NCI-H187 (cell line): ENCODE data around the gene DPYSL4.

ENCODE experiments used
- DNase-seq, 2 experiments: peaks; one replicate each; lab custom pipeline; 2025; lab: John Stamatoyannopoulos, UW

DPYSL4 gene

DNA sequence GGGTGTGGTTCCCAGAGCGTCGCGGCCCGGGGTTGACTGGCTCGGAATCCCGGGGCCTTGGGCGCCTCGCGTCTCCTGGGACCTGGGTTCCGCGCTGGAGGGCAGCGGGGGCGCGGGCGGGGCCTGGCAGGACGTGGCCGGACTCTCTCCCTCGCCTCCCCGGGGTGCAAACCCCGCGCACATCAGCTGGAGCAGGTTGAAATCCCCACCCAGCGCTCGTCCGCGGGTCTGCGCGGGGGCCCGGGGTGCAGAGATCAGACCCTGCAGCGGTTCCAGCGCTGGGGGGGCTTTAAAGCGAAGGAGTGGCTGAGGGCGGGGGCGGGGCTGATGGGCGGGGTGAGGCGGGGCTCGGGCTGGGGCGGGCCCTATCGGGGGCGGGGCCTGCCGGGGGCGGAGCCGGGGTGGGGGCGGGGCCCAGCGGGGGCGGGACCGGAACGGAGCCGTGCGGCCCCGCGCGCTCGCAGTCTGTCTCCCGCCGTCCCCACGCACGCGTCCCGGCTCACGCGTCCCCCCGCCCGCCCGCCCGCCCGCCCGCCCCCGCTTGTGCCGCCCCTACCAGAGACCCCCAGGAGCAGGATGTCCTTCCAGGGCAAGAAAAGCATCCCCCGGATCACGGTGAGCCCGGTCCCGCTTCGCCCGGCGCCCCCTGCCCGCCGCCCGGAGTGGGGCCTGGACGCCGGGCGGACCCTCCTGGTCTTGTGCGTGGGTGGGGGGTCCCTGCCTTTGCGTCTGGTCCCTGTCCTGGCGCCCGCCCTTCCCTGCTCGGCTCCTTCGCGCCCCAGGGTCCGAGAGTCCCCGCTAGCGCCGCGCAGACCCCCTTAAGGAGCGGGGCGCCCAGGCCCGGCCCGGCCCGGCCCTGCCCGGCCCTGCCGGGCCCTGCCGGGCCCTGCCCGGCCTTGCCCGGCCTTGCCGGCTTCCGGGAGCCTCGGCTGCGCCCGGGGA, at the start of gene DPYSL4:
TSS of gene DPYSL4 (plus strand) at position 461 of the 942 bp plus-strand sequence. CDS start at position 577, 116 bp downstream.
- DNase-seq, result no peak

DNA sequence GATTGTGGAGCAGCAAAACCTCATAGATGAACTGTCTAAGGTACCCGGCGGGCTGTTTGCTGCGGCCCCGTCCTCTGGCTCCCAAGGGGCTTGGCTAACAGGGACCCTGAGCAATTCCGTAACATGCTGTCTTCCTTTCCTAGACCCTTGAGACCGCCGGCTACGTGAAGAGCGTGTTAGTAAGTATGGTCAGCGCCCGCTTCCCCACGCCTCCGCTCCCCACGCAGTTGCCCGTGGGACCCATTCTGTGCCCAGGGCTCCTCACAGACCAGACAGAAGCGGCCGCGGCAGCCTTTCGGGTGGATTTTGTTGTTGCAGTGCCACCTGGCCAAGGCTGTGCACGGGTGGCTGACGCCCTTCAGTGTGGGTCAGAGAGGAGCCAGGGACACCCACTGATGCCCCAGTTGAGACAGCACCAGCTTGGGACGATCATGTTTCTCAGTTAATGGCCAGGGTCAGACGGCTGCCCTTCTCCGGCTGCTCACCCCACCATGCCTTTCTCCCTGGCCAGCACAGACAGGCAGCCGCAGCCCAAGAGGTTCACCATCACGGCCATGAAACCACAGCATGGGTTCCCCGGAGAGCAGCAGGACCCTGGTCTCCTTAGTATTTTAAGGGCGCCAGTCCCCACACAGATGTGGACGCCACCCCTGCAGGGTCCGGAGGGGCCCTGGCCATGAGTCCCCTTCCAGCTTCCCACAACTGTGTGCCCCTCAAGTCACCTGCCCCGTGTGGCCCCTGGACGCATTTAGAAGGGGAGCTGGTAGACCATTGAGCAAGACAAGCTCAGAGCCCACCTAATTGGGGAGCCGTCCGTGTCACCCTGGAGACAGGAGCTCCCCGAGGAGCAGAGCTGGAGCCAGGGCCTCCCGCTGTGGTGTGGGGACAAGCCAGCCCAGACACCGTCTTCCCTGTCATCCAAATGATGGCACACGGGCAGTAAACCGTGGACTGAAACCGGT, 49.4 kb upstream of the DPYSL4 start:
- DNase-seq, result no peak

DNA sequence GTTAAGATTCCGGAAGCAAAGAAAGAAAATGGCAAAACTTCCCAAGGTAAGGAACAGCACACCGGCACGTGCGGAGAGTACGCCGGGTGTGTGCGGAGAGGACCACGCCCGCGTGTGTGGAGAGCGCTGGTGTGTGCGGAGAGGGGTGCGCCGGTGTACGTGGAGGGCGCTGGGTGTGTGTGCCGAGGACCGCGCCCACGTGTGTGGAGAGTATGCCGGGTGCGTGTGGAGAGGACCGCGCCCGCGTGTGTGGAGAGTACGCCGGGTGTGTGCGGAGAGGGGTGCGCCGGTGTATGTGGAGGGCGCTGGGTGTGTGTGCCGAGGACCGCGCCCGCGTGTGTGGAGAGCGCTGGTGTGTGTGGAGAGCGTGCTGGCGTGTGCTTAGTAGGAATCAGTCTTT, 48.6 kb upstream of the DPYSL4 start:
- no peak for DNase-seq

DNA sequence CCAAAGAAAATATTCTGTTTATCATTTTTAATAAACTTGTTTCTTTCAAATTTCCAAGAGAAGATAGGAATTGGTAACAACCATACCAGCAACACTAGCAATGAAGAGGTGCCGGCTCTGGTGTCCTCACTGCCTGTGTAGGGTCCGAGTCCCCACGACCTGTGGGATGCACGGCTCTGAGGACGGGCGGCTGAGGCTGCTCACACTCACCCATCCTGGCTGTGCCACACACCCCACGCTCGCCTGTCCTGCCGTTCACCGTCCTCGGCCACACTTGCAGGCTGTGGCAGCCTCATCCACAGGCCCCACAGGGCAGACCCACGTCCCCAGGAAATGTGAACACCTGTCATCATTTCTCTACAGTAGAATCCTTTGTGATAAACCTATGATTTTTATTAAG, 48.2 kb upstream of the DPYSL4 start:
- no peak for DNase-seq

DNA sequence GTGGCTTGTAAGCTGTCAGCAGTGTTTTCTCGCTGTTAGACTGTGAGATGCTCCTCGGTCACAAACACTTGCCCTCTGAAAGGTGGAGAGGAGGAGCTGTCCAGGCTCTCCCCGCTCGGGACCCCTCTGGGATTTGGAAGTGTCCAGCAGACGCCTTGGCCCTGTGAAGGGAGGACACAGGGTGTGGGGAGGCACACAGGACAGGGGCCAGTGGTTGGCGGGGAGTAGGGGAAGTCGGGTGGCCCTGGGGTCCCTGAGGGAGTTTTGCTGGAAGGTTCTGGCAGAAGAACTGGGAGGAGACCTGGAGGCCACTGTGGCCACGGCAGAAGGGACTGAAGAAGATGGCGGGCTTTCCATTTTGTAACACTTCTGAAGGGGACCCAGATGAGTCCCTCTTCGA, 47.2 kb upstream of the DPYSL4 start:
- DNase-seq, result no peak

DNA sequence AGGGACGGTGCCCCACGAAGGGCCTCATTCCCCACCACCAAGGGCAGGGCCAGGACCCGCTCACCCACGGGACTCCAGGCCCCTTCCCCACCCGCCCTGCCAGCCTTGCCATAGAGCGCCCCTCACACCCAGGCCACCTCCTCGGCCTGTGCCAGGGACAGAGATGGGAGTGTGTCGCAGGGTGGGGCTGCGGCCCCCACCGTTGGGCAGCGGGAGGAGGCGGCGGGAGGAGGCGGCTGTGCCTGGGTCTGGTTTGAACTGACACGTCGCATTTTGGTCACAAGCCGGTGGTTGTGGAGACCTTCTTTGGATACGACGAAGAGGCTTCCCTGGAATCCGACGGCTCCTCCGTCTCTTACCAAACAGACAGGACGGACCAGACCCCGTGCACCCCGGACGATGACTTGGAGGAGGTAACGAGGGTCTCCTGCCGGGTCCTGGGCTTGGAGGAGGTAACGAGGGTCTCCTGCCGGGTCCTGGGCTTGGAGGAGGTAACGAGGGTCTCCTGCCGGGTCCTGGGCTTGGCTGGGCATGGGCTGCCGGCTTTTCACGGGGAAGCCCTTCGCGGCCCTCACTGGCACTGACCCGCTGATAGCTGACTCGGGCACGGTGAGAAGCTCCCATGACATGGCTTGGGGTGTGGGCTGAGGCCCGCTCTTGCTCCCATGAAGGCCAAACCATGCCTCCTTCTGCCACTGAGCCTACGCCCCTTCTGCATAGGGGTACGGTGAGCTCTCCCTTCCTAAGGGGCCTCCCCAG, 46.4 kb upstream of the DPYSL4 start:
- DNase-seq, result no peak

DNA sequence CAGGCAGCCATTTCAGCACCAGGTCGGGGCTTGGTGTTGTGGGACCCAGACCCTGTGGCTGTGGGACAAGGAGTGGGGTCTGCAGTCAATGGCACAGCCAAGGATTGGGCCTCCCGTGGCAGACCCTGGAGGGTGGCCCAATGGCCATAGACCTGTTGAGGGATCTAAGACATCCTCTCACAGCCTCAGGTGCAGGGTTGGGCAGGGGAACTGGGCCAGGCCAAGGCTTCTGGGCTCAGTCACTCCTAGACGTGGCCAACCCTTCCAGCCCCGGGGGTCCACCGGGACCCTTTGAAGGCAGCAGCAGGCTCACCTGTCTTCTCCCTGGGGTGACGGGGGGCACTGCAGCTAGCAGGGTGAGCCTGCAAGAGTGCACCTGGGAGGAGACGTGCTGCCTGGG, 45.7 kb upstream of the DPYSL4 start:
- no peak for DNase-seq

DNA sequence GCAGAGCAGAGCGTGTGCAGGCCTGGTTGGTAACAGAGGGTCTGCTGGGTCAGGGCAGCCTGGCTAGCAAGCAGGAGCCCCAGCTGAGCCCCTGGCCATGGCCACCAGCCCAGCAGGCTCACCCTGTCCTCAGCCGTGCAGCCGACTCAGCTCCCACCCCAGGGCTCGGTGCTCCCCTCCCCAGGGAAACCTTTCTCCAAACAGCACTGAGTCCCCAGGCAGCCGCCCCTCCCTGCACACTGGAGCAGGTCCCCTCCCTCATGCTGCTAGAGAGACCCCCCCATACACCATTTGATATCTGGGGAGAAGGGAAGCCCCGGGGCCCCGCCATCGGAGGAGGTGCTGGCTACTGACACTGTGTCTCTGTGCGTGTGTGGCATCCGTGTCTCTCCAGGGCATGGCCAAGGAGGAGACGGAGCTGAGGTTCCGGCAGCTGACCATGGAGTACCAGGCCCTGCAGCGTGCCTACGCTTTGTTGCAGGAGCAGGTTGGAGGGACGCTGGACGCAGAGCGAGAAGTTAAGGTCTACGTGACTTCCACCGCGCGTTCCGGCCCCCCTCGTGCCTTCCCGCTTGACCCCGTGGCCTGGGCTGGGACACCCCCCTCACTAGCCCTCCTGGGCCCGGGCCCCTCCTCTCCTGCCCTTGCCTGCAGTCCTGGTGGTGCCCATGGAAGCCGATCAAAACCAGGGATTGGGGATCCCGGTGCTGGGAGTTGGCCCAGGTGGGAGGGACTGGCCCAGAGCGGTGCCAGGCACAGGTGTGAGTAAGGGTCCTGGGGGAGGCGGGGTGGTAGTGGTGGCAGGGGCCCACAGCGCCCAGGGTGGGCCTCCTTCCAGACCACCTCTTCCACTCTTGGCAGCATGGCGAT, 45.0 kb upstream of the DPYSL4 start:
- DNase-seq, result no peak

DNA sequence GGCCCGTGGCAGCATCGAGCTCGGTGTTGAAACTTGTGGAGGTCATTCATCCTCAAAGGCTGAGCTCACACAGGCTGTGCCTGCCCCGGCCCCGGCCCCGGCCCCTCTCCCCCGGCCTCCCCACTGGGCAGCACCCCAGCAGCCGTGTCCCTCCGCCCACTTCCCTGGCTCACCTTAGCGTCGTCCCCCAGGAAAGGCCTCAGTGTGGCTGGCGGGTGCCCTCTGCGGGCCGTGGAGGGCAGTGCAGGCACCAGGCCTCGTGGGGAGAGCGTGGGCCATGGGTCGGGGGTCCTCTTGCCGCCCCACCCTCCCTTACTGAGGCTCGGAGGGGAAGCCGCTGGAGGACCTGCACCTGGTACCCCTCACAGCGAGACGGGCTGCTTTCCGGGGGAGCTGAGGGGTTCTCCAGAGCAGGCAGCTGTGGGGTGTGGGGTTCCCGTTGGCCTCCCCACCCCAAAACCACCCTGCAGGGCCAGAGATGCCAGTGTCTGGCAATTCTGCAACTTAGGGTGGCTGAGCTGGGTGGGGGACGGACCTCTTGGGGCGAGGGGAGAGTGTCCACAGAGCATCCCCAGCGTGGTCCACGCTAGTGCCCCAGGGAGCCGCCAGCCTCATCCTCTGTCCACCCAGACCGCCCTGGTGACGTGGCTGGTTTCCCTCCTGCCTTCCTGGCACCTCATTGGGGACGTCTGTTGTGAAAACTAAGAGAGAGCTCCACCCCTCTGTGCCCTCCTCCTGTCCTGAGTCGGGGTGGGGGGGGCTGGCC, 44.2 kb upstream of the DPYSL4 start:
- DNase-seq, result no peak

DNA sequence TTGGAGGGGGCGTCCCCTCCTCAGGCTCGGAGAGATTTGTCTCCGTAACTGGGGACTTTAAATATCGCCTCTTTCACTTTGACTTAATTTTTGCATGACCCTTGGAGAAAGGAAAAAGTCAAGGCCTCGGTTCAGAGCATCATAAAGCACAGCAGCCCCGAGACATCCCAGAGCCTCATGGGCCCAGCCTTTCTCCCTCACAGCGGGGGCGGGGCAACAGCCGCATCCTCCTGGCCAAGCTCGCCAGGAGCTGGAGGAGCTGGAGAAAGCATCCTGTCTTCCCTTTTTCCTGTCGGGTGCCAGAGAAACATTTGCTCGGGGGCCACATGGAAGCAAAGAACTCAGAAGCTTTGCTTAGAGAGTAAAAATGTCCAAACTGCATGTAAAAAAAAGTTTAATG, 43.6 kb upstream of the DPYSL4 start:
- DNase-seq, result no peak

DNA sequence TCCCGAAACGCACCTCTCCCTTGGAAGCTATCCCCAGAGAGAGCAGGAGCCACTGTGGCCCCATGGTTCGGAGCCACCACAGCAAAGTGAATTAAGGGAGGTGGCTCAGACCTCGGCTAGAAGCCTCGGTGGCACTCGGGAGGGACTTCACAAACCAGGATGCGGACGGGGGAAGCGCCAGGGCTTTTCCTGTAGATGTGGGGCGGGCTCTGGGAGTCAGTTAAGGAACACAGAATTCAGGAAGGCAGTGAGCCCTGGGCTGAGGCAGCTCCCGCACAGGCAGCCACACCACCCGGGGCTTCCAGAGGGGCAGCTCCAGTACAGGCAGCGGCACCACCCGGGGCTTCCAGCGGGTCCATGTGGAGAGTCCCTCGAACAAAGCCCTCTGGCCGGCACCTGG, 42.7 kb upstream of the DPYSL4 start:
- no peak for DNase-seq

DNA sequence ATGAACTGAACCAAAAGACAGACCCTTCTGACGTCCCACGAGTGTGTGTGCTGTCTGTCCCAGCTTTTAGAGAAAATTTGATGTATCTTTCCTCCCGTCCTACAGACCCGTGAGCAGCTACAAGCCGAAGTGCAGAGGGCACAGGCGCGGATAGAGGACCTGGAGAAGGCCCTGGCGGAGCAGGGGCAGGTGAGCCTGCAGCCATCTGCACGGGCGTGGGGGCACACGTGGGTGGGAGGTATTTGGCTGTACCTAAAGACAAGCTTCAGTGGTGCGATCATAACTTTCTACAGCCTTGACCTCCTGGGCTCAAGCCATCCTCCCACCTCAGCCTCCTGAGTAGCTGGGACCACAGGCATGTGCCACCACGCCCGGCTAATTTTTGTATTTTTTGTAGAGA, 41.7 kb upstream of the DPYSL4 start:
- DNase-seq, result no peak

DNA sequence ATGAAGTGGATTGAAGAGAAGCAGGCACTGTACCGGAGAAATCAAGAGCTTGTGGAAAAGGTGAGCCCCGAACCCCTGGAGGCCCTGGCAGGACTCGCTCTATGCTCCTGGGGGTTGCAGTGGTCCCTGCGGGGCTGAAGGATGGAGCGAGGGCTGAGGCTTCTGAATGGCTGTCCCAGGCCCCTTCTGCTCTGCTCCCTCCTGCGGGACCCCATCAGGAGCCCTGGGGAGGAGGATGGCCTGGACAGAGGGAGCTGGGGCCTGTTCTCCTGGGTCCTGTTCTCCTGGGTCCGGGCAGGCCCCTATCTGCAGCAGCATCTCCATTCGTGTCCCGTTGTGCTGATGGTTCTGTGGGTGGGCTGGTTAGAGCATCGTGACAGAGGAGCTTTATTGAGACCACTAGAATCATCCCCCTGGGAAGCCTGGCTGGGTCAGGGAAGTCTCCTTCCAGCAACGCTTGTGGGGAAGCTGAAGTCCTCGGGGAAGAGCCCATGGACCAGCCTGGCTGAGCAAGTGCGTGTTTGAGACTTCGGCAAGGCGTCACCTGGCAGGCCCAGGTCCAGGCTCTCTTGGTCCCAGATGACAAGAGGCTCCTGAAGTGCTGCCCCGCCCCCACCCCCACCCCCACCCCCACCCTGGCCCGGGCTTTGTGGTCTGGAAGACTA, 41.1 kb upstream of the DPYSL4 start:
- DNase-seq, result no peak

DNA sequence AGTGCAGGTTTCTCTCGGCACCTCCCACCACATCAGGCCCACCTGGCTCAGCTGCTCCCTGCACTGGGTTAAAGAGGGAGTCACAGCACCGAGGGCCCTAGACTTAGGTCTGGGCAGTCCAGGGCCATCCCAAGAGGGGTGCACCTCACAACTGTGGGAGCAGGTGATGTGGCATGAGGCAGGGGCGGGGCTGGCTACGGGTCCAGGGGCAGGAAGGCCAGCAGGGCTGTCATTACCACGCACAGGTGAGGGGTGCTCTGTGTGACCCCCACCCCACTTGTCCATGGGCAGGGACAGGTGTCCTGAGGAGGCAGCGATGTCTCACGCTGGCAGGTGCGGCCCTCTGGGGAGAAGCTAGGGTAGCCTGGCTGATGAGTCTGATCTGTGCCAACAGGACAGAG, 40.5 kb upstream of the DPYSL4 start:
- no peak for DNase-seq

DNA sequence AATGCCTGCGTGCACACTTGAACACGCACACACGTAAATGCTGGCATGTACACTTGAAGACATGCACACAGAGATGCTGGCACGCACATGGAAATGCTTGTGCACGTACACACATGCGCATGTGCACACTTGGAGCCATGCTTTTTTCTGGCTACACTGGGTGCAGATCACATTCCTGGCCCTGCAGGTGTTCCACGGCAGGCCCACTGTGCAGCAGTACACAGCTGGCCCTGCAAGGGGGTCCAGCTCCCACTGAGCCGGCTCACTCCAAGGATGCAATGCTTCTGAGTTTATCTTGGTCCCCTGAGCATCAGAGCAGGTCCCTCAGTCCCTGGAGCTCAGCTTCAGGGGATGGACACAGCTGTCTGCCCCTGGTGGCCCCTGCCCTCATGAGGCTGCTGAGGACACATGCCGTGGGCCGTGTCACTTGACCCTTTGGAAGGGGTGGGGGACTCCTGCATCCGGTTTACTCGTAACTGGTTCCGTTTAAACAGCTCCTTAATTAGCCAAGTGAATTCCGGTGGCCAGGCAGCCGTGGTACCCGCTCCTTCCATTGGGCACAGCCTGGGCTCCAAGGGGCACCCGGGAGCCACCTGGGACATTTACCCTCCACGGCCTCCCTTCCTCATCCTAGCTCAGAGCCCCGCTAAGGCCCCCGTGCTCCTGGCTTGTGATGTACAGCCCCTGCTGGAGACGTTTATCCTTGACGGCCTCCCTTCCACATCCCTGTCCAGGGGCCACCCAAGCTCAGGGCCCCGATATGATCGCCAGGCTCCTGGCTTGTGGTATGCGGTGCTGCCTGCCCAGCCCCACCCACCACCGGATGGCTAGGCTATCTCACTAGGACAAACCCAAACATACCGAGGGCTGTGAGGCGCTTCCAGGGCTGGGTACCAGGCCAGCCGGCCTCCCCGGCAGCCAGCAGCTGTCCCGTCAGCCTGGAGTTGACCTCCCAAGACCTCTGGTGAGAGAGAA, 39.5 kb upstream of the DPYSL4 start:
- DNase-seq, result no peak

DNA sequence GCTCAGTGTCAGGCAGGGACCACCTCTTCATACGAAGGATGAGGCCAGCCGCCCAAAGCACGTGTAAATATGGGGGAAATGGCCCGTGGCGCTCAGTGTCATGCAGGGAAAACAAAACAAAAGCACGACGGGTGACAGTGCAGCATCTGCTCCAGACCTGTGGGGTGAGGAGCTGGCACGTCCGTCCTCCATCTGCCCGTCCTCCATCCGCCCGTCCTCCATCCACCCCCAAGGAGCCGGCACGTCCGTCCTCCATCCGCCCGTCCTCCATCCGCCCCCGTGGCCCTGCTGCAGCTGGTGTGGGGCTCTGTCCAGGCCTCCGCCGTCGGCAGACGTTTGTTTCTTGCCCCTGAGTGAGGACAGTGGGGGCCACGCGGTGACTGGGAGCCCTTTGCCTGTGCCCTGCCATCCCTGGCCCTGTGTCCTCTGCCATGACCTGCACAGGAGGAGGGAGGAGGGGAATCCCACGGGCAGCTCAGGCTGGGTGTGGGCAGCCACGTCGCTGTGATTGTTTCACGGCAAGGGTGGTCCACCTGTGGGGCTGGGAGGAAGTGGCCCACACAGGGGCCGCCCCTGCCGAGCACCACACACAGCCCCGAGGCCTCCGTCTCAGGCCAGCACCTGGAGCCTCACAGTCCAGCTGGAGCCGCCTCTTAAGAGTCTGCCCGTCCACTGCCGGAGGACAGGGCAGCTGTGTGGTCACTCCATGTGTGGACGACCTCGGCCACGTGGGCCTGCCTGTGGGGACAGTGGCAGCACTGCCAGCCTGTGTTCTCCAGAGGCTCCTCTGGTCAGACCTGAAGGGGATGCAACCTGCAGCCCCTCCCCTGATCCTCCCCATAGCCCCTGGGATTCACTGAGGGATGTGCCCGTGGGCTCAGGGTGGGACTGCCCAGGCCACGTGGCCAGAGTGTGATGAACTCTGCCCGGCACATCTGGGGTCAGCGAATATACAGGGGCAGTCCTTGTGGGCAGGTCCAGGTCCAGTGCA, 38.2 kb upstream of the DPYSL4 start:
- DNase-seq, result no peak

DNA sequence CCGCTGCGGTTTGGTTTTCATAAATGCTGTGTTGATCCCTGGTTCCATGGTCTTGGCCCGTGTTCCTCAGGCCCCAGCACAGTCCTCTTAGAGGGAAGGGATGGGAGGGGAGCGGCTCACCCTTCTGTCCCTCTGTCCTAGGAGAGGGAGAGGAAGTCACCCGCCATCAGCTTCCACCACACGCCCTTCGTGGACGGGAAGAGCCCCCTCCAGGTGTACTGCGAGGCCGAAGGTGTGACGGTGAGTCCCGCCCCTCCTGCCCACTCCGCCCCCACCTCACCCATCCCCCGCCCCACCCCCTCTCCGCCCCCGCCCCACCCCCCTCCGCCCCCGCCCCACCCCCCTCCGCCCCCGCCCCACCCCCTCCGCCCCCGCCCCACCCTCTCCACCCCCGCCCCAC, 37.5 kb upstream of the DPYSL4 start:
- no peak for DNase-seq
